Uterus (tissue), 4 donors: ENCODE data around the gene ATP5F1B. TPM values are rescaled to one million over a fixed set of nuclear protein-coding genes. Genes with fewer than 3 reads are reported as not detected.

Experiments used
- DNase-seq, 2 donors: peaks; one replicate each; pipeline ENCODE4 v3.0.0-alpha.2; 2019 to 2020
- H3K27ac ChIP-seq, 2 donors: fragments of 200-600 bp; sonication (generic); 1 replicate in 1 of 2; 2 replicates in 1 of 2; pipeline ENCODE4 v1.5.1; 2016 to 2018
- H3K27me3 ChIP-seq, 2 donors: fragments of 200-600 bp; sonication (generic); one replicate each; pipeline ENCODE4 v1.5.1; 2018 to 2019; ENCODE audit warnings: control low read depth in 1 of 2
- H3K36me3 ChIP-seq, 2 donors: fragments of 200-600 bp; sonication (generic); one replicate each; pipeline ENCODE4 v1.5.1; 2019; ENCODE audit warnings: control low read depth in 1 of 2
- H3K4me1 ChIP-seq, 2 donors: fragments of 200-600 bp; sonication (generic); one replicate each; pipeline ENCODE4 v1.5.1; 2018 to 2019; ENCODE audit warnings: control low read depth in 1 of 2
- H3K4me3 ChIP-seq, 2 donors: fragments of 200-600 bp; sonication (generic); 1 replicate in 1 of 2; 2 replicates in 1 of 2; pipeline ENCODE4 v1.5.1; 2018 to 2019; ENCODE audit warnings: mild to moderate bottlenecking in 1 of 2
- H3K9me3 ChIP-seq, 2 donors: fragments of 200-600 bp; sonication (generic); one replicate each; pipeline ENCODE4 v1.5.1; 2019; ENCODE audit warnings: control low read depth in 1 of 2
- POLR2A ChIP-seq, 2 donors: fragments of 450-650 bp; IDR thresholded peaks; one replicate each; pipeline ENCODE4 v1.6.1; 2016; ENCODE audit warnings: antibody characterized with exemption in 2 of 2, mild to moderate bottlenecking in 1 of 2, moderate library complexity in 1 of 2
- intact Hi-C: fragments of 100-400 bp; cut with DNase I; formaldehyde crosslinking; loops from one replicate; pipeline ENCODE4 v1.15.1; 2023; ENCODE audit warnings: low total_unique reads
- total RNA-seq, 4 donors: library from RNA; depleted of rRNA in 3 of 4; stranded (reverse); fragments of >200 nt in 3 of 4; gene quantifications; one replicate each; pipeline versions ENCODE4 v1.1.0 to v1.2.4, GENCODE V29; 2014 to 2023
- TF ChIP-seq, protein P1 (sequence below), 4 experiments: fragments of 200-600 bp in 2 of 4; fragments of 450-650 bp in 2 of 4; sonication (generic) in 2 of 4; IDR thresholded peaks; one replicate each; pipeline ENCODE4 v1.5.1; 2016 to 2019; ENCODE audit warnings: antibody characterized with exemption in 4 of 4, mild to moderate bottlenecking in 2 of 4, moderate library complexity in 1 of 4
- donor health status: DM: yes; HTN: yes; CAD: no.

Gene ATP5F1B
- total RNA-seq, 4 donors from 2014 or later = 166 to 279 (median 244) TPM

- Histone ChIP-seq H3K36me3 (no peaks in the 10 kb centered on the region), H3K27ac (no peak overlapping the region), H3K9me3 (no peaks in the 10 kb centered on the region), H3K4me1 (peaks cover 0 to 8% of the 10 kb centered on the region in 2 donors), H3K4me3 (no peak overlapping the region), H3K27me3 (no peaks in the 10 kb centered on the region)
- TF ChIP-seq, protein P1, sequence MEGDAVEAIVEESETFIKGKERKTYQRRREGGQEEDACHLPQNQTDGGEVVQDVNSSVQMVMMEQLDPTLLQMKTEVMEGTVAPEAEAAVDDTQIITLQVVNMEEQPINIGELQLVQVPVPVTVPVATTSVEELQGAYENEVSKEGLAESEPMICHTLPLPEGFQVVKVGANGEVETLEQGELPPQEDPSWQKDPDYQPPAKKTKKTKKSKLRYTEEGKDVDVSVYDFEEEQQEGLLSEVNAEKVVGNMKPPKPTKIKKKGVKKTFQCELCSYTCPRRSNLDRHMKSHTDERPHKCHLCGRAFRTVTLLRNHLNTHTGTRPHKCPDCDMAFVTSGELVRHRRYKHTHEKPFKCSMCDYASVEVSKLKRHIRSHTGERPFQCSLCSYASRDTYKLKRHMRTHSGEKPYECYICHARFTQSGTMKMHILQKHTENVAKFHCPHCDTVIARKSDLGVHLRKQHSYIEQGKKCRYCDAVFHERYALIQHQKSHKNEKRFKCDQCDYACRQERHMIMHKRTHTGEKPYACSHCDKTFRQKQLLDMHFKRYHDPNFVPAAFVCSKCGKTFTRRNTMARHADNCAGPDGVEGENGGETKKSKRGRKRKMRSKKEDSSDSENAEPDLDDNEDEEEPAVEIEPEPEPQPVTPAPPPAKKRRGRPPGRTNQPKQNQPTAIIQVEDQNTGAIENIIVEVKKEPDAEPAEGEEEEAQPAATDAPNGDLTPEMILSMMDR (IDR thresholded peaks at IDR 0.05) = no peak
- no peak for TF ChIP-seq POLR2A (IDR thresholded peaks at IDR 0.05)
- intact Hi-C loops = no loop called here
- no peak for DNase-seq
Measured at GRCh38 chr12:56678852-56679251, 33.1 kb upstream of the ATP5F1B start.

- DNase-seq = no peak
- H3K27me3 ChIP-seq = no peaks in the 10 kb centered on the region
- H3K9me3 ChIP-seq = no peaks in the 10 kb centered on the region
- no peaks in the 10 kb centered on the region for H3K36me3 ChIP-seq
- no peak for TF ChIP-seq POLR2A (IDR thresholded peaks at IDR 0.05)
- TF ChIP-seq, protein P1 (IDR thresholded peaks at IDR 0.05) = no peak
- H3K4me1 ChIP-seq = peaks cover 0 to 8% of the 10 kb centered on the region in 2 donors
- H3K27ac ChIP-seq = no peak overlapping the region
- H3K4me3 ChIP-seq = no peak overlapping the region
- intact Hi-C loops = no loop called here
Measured at GRCh38 chr12:56677680-56678079, 31.9 kb upstream of the ATP5F1B start.

- intact Hi-C loops = no loop called here
- no peak for TF ChIP-seq POLR2A (IDR thresholded peaks at IDR 0.05)
- TF ChIP-seq, protein P1 (IDR thresholded peaks at IDR 0.05) = no peak
- H3K9me3 ChIP-seq = no peaks in the 10 kb centered on the region
- H3K36me3 ChIP-seq = no peaks in the 10 kb centered on the region
- H3K27me3 ChIP-seq = no peaks in the 10 kb centered on the region
- peaks cover 0 to 8% of the 10 kb centered on the region in 2 donors for H3K4me1 ChIP-seq
- DNase-seq = no peak
- H3K4me3 ChIP-seq = no peak overlapping the region
- H3K27ac ChIP-seq = no peak overlapping the region
Measured at GRCh38 chr12:56676851-56677580, 31.2 kb upstream of the ATP5F1B start.

- no peak overlapping the region for H3K4me3 ChIP-seq
- intact Hi-C loops = no loop called here
- TF ChIP-seq, protein P1 (IDR thresholded peaks at IDR 0.05) = no peak
- TF ChIP-seq POLR2A (IDR thresholded peaks at IDR 0.05) = no peak
- no peak overlapping the region for H3K27ac ChIP-seq
- no peaks in the 10 kb centered on the region for H3K9me3 ChIP-seq
- H3K4me1 ChIP-seq = no peaks in the 10 kb centered on the region
- H3K36me3 ChIP-seq = no peaks in the 10 kb centered on the region
- no peaks in the 10 kb centered on the region for H3K27me3 ChIP-seq
- no peak for DNase-seq
Measured at GRCh38 chr12:56671608-56672007, 25.8 kb upstream of the ATP5F1B start.

- no peaks in the 10 kb centered on the region for H3K27me3 ChIP-seq
- H3K27ac ChIP-seq = no peak overlapping the region
- no peaks in the 10 kb centered on the region for H3K9me3 ChIP-seq
- no peak for DNase-seq
- H3K36me3 ChIP-seq = no peaks in the 10 kb centered on the region
- no peak overlapping the region for H3K4me3 ChIP-seq
- intact Hi-C loops = no loop called here
- no peak for TF ChIP-seq POLR2A (IDR thresholded peaks at IDR 0.05)
- TF ChIP-seq, protein P1 (IDR thresholded peaks at IDR 0.05) = no peak
- H3K4me1 ChIP-seq = no peaks in the 10 kb centered on the region
Measured at GRCh38 chr12:56670836-56671235, 25.1 kb upstream of the ATP5F1B start.
